Osteoblast (primary cell): ENCODE data around the gene KRT82. TPM values are rescaled to one million over a fixed set of nuclear protein-coding genes. Genes with fewer than 3 reads are reported as not detected.

Experiments used
- DNase-seq: peaks from one replicate; pipeline ENCODE4 v3.0.0; 2011; ENCODE audit warnings: low spot score, mixed read lengths; ENCODE audit not compliant: insufficient read length; ENCODE audit errors: missing footprints
- H2AFZ ChIP-seq: 2 replicates; pipeline ENCODE4 v1.6.0; 2011; ENCODE audit warnings: mild to moderate bottlenecking, low read length
- H3K27ac ChIP-seq: 2 replicates; pipeline ENCODE4 v1.5.1; 2011; ENCODE audit warnings: mild to moderate bottlenecking, low read depth, low read length, moderate library complexity
- H3K27me3 ChIP-seq: 2 replicates; pipeline ENCODE4 v1.6.0; 2012; ENCODE audit warnings: mild to moderate bottlenecking, control low read depth, inconsistent platforms, low read length, moderate library complexity; ENCODE audit not compliant: insufficient read depth
- H3K36me3 ChIP-seq: 2 replicates; pipeline ENCODE4 v1.5.1; 2011; ENCODE audit warnings: mild to moderate bottlenecking, low read length, control low read depth, moderate library complexity; ENCODE audit not compliant: insufficient read depth
- H3K4me1 ChIP-seq: 2 replicates; pipeline ENCODE4 v1.5.1; 2011; ENCODE audit warnings: mild to moderate bottlenecking, low read length, control low read depth, moderate library complexity; ENCODE audit not compliant: insufficient read depth
- H3K4me2 ChIP-seq: 2 replicates; pipeline ENCODE4 v1.6.0; 2011; ENCODE audit warnings: mild to moderate bottlenecking, low read length; ENCODE audit not compliant: insufficient read depth
- H3K4me3 ChIP-seq: fragments of 200-600 bp; sonication (generic); 3 replicates; pipeline ENCODE4 v1.5.1; 2012; ENCODE audit warnings: mild to moderate bottlenecking, low read length, inconsistent platforms; ENCODE audit not compliant: insufficient read depth
- H3K79me2 ChIP-seq: 2 replicates; pipeline ENCODE4 v1.6.0; 2012; ENCODE audit warnings: mild to moderate bottlenecking, low read length, control low read depth, inconsistent platforms; ENCODE audit not compliant: insufficient read depth
- H3K9me3 ChIP-seq: 2 replicates; pipeline ENCODE4 v1.5.1; 2011; ENCODE audit warnings: low read depth, low read length, control low read depth
- H4K20me1 ChIP-seq: 2 replicates; pipeline ENCODE4 v1.6.0; 2012; ENCODE audit warnings: mild to moderate bottlenecking, low read length, control low read depth; ENCODE audit not compliant: insufficient read depth
- total RNA-seq: library from RNA; depleted of rRNA; stranded (reverse); fragments of >200 nt; gene quantifications from 2 replicates; pipeline ENCODE4 v1.2.3, GENCODE V29; 2012
- TF ChIP-seq, protein P1 (sequence below): IDR thresholded peaks from 2 replicates; pipeline ENCODE4 v1.5.1; 2011; ENCODE audit warnings: mild to moderate bottlenecking, low read depth, low read length, moderate library complexity; ENCODE audit errors: extremely low read depth

Gene KRT82
- total RNA-seq, 1 donor: not detected

DNA sequence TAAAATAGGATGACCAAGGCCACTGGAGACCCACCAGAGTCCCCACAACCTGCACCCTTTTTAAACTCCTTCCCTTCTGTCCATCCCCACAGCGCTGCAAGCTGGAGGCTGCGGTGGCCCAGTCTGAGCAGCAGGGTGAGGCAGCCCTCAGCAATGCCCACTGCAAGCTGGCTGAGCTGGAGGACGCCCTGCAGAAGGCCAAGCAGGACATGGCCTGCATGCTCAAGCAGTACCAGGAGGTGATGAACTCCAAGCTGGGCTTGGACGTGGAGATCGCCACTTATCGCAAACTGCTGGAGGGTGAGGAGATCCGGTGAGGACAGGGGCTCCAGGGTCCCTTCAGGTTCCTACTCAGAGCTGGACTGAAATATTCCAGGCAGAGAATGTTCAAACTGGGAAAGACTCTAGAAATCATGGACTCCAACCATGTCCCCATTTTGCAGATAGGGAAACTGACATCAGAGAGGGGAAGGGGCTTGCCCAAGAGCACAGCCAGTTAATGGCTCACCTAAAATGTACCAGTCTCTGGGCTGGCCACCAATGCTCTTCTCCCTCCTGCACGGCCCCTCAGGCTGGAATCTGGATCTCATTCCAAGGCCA lies 56.0 kb downstream of the KRT82 start:
- Histone ChIP-seq H3K4me2 (no peak overlapping the region), H3K36me3 (no peaks in the 10 kb centered on the region), H3K79me2 (no peaks in the 10 kb centered on the region), H3K27me3 (peaks cover 61% of the 10 kb centered on the region), H3K4me3 (no peak overlapping the region), H4K20me1 (no peaks in the 10 kb centered on the region), H2AFZ (no peak overlapping the region), H3K27ac (no peak overlapping the region), H3K9me3 (no peaks in the 10 kb centered on the region), H3K4me1 (peaks cover 5% of the 10 kb centered on the region)
- TF ChIP-seq, protein P1, sequence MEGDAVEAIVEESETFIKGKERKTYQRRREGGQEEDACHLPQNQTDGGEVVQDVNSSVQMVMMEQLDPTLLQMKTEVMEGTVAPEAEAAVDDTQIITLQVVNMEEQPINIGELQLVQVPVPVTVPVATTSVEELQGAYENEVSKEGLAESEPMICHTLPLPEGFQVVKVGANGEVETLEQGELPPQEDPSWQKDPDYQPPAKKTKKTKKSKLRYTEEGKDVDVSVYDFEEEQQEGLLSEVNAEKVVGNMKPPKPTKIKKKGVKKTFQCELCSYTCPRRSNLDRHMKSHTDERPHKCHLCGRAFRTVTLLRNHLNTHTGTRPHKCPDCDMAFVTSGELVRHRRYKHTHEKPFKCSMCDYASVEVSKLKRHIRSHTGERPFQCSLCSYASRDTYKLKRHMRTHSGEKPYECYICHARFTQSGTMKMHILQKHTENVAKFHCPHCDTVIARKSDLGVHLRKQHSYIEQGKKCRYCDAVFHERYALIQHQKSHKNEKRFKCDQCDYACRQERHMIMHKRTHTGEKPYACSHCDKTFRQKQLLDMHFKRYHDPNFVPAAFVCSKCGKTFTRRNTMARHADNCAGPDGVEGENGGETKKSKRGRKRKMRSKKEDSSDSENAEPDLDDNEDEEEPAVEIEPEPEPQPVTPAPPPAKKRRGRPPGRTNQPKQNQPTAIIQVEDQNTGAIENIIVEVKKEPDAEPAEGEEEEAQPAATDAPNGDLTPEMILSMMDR: no peak
- DNase-seq: no peak

DNA sequence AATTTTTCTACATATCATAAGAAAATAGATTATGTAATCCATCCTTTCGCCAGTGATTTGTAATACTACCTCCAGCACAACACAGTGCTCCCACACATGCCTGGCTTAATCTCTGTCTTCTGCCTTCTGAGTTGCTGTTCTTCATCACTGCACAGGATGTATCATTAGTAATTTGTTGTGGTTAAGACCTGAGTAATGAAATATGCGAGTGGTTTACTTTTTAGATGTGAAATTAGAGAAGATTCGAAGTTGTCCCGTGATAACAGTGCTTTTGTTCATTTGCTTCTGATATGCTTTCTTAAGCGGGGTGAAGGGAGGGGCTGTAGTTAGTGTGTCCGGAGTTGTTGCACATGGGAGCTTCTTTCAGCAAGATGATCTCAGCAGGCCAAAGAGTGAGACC lies 56.9 kb downstream of the KRT82 start:
- DNase-seq: peak; percentile 74
- Histone ChIP-seq H3K4me3 (no peak overlapping the region), H3K27me3 (peaks cover 52% of the 10 kb centered on the region), H3K4me1 (peaks cover 5% of the 10 kb centered on the region), H3K27ac (no peak overlapping the region), H3K4me2 (no peak overlapping the region), H3K9me3 (no peaks in the 10 kb centered on the region), H2AFZ (no peak overlapping the region), H3K79me2 (no peaks in the 10 kb centered on the region), H4K20me1 (no peaks in the 10 kb centered on the region), H3K36me3 (no peaks in the 10 kb centered on the region)
- TF ChIP-seq, protein P1: no peak

DNA sequence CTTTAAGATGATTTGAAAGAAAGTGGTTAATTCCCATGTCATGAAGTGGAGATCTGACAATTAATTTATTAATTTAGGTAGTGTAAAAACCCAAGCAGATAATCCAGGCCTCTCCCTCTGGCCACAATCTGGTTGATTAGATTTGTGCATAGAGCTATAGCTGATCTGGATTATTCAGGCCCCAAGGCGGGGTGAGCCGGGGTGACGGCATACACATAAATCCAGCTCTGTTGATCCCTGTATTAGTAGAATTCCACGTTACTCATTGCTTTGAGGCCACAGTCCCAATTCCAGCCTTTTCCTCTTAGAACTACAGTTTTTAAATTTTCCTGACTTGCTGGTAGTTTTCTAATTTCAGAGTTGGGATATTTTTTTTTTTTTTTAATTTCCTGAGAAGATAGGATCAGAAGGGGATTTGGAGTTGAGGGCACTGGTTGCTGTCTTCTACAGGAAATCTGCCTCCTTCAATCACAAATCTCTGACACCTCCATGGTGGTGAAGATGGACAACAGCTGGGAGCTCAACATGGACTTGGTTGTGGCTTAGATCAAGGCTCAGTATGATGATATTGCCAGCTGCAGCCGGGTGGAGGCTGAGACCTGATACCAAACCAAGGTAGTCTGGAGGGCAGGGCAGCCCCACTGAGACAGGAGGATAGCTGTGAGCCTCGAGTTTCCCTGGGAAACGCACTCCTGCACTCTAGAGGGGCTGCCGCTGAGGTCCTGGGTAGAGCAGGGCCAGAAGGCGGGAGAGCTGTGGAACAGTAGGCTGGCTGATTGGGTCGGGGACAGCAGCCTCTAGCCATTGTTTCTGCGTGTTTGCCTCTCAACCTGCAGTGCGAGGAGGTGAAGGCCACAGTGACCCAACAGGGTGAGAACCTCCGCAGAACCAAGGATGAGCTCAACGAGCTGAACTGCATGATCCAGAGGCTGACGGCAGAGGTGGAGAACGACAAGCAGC lies 58.3 kb downstream of the KRT82 start:
- Histone ChIP-seq H3K4me2 (no peak overlapping the region), H3K27me3 (peaks cover 47% of the 10 kb centered on the region), H3K4me3 (no peak overlapping the region), H3K9me3 (no peaks in the 10 kb centered on the region), H3K27ac (no peak overlapping the region), H3K36me3 (no peaks in the 10 kb centered on the region), H3K4me1 (peaks cover 5% of the 10 kb centered on the region), H4K20me1 (no peaks in the 10 kb centered on the region), H3K79me2 (no peaks in the 10 kb centered on the region), H2AFZ (no peak overlapping the region)
- peak; percentile 53 for DNase-seq
- TF ChIP-seq, protein P1: no peak

DNA sequence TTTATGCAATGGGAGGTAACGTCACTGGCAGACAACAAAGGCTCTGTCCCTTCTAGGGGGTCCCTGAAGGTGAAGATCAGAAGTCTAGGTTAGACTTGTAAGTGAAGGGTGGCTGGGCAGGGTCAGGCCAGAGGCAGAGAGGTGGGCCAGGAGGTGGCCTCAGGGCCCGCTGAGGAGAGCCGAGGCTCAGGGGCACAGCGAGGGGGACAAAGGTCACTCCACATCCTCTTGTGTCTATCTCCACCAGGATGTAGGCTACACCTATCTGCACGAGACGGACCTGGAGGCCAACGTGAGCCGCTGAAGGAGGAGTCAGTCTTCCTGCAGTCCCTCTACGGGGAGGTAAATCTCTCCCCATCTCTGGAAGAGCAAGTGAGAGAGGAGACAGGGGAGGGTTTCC lies 59.1 kb downstream of the KRT82 start:
- no peak overlapping the region for H3K4me2 ChIP-seq
- H3K27me3 ChIP-seq: peaks cover 48% of the 10 kb centered on the region
- no peak overlapping the region for H3K27ac ChIP-seq
- no peak overlapping the region for H2AFZ ChIP-seq
- H3K36me3 ChIP-seq: no peaks in the 10 kb centered on the region
- no peaks in the 10 kb centered on the region for H3K79me2 ChIP-seq
- DNase-seq: peak; percentile 46
- H3K4me3 ChIP-seq: no peak overlapping the region
- peaks cover 5% of the 10 kb centered on the region for H3K4me1 ChIP-seq
- no peaks in the 10 kb centered on the region for H3K9me3 ChIP-seq
- TF ChIP-seq, protein P1: no peak
- no peaks in the 10 kb centered on the region for H4K20me1 ChIP-seq
